HG03432 (cell line): ENCODE measurements around the gene ZBTB7C.
A peak's percentile ranks its signal among the peaks of the same experiment; 100 is the strongest.
"Not testable (repeated sequence)": the region's sequence is repeated elsewhere in the genome, so short reads cannot be mapped to it uniquely, and the experiment has no call there.

Source experiments
- ATAC-seq: cut with Tn5 transposase; IDR thresholded peaks from one replicate; pipeline ENCODE4 v1.9.1; 2021; ENCODE audit warnings: mild to moderate bottlenecking, moderate library complexity; ENCODE audit not compliant: unreplicated experiment

ZBTB7C gene

GRCh38 chr18:48408727-48409590 is at the start of gene ZBTB7C:
Gene ZBTB7C, minus strand, starts transcription at chr18:48409383.
- no peak for ATAC-seq

- no peak for ATAC-seq
Observed at GRCh38 chr18:48456838-48457237, 47.7 kb upstream of the ZBTB7C start.

DNA sequence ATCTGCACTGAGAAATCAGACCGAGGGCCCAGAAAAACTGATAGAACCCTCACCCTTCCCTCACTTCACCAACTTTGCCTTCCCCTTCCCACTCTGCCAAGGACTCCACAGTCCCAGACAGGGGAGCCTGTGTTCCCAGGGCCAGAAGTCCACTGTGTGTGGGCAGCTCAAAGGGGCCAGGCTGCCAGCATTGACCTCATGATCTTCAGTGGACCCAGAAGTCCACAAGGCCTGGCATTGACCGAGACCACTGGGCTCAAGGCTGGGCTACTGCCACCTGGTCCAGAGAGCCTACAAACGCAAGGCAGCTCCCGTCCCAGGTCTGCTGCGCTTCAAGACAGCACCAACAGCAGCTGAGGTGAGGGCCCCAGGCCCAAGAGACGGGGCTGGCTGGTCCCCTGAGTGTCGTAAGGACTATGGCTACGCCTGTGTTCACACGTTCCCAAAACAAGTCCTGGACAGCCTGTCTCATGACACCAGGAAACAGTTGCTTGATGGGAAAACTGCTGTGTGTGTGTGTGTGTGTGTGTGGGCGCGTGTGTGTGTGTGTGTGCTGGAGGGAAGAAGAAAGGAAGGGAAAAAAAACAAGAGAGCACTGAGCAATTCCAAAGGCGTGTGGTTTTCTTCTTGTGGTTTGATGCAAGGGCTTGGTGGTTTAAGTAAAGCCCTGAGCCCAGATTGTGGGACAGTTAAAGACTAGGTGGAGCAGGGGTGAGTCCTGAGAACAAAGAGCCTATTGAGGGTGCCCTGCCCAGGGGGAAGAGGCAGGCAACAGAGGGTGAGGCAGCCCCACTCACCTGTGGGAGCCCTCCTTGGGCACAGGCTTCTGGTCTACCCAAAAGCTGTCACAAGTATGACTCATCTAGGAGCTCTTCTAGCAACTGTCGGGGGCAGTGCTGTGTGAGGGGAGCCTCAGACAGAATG is 46.6 kb upstream of the ZBTB7C start:
- no peak for ATAC-seq

- no peak for ATAC-seq
Observed at GRCh38 chr18:48454261-48454757, 45.1 kb upstream of the ZBTB7C start.

DNA sequence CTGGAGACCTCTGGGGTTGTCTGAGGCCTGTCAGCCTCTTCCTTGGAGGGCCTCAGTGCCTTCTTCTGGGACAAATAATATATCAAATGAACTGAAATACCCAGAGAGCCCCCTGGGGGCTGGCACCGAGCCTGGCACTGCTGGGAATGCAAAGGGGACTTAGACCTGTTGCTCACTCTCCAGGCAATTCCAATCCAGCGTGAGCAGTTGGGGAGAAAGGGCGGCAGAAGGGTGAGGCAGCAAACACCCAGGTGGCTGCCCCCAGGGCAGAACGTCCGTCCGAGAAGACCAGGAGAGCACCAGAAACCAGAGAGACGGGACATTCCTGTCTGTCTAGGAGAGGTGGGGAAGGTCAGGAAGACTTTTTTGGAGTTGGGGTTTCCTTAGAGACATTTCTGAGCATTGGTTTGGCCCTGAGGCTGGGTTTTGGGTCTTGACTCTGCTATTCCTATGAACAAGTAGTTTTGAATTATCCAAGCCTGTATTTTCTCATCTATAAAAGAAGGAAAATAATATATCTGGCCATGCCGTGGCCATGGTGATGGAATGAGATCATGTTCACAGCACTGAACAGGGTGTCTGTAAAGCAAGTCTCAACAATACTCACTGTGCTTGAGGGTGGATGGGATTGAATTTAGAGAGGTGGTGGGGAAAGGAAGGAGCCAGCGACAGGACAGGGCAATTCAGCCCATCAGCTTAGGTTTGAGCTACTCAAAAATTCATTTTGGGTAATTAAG is 44.3 kb upstream of the ZBTB7C start:
- ATAC-seq: no peak

GRCh38 chr18:48452861-48453323 is 43.7 kb upstream of the ZBTB7C start:
- ATAC-seq: no peak

DNA sequence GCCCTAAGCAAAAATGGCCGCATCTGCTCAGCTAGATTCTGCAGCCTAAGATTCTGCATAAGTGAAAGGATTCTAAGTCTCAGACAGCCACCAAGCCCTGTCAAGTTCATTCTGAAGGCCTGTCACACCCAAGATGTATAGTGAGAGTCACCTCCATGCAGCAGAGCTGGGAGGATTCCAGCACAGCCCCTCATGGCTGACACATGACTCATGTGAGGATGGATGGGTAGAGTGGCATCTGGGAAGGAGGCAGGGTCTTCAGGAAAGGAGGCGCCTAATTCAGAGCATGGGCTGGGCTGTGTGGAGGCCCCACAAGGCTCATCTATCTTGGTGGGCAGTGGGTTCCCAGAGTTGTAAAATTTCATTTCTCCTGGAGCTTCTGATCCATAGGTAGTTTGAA is 41.5 kb upstream of the ZBTB7C start:
- no peak for ATAC-seq

- peak; percentile 64 for ATAC-seq
Observed at GRCh38 chr18:48446582-48447225, 37.5 kb upstream of the ZBTB7C start.

- ATAC-seq: peak; percentile 54
Observed at GRCh38 chr18:48445540-48445939, 36.4 kb upstream of the ZBTB7C start.

GRCh38 chr18:48442761-48443160 is 33.6 kb upstream of the ZBTB7C start:
- ATAC-seq: no peak

DNA sequence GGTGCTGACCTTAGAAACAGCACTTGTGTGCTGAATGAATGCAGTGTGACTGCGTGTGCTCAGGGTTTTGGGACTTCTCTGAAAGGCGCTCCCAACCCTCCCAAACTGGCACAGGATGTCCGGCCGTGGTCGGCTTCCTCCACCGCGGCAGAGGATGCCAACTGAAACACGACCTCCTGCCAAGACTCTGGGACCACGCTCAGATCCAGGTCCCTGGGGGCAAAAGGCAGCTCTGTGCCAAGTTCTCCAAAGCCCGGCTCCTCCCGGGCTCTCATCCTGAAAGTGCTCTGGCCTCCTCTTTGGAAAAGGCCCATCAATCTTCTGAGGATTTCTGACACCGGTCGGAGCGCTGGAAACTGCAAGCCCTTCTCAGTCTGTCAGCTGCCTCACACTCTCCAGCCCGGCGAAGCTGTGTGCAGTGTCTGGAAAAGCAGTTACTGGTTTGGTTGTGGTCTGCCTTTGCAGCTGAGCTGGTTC is 32.3 kb upstream of the ZBTB7C start:
- ATAC-seq: no peak

GRCh38 chr18:48440924-48441323 is 31.7 kb upstream of the ZBTB7C start:
- no peak for ATAC-seq

DNA sequence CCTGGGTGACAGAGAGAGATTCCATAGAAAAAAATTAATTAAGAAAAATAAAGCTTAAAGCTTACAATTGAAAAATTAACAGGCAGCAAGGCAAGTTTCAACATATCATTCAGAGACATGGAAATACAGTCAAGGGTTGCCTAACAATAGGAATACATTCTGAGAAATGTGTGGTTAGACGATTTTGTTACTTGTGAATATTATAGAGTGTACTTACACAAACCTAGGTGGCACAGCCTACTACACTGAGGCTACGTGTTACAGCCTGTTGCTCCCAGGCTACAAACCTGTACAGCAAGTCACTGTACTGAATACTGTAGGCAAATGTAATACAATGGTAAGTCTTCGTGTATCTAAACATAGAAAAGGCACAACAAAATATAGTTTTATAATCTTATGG is 27.7 kb upstream of the ZBTB7C start:
- no peak for ATAC-seq

GRCh38 chr18:48434382-48434781 is 25.2 kb upstream of the ZBTB7C start:
- not testable (repeated sequence) for ATAC-seq

DNA sequence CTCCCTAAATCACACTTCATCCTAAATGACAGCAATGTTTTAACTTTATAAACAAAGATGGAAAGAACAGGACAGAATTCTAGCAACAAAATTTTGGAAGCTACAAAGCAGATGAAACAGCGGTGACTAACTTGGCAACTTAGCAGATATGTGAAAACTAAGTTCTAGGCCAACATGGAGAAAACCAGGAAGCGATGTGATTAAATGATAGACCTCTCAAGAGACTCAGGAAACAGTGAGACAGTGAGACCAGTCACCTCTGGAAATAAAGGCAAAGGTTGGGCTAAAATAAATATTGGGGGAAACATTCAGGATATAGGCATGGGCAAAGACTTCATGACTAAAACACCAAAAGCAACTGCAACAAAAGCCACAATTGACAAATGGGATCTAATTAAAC is 24.4 kb upstream of the ZBTB7C start:
- no peak for ATAC-seq

DNA sequence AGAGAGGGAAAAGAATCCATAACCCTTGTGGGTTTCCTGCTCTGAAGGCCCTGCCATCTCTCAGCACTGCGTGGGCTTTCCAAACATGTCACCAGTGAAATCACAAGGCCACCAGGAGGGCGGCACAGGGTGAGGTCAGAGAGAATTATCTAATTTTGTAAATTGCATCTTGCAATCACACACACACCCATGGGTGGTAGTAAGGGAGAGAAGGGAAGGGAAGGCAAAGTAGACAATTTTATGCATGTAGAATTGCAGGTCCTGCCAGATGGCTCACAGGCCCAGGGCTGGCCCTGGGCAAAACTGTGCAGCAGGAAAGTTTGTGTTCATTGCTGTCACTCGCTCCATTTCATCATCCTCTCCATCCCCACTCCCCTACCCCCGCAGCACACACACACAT is 21.0 kb upstream of the ZBTB7C start:
- ATAC-seq: no peak

DNA sequence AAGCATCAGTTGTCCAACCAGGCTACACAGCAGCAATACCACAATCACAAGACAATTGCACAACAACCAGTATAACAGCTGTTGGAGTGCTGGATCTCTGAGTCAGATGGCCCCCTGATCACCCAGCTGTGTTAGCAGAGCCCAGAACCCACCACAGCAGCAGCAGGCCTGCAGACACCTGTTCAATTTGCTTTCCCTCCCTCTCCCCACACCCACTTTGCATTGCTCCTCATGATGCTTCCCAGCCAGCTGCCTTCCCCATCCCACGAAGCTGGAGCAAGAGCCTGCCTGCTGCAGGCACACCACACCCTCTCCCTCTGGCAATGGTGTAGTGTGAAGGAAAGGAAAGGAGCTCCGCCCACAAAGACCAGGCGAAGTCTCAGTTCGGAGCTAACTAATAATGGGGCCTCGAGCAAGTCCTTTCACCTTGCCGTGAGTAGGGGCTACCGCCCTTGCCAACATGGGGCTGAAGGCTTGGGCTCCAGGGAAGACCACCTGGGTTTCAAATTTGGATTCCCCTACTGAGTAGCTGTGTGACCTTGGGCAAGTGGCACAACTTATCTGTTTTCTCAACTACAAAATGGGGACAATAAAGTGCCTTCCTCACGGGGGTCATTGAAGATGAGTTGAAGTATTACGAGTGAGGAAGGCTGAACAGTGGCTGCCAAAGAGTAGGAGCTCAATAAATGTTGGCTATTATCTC is 19.4 kb upstream of the ZBTB7C start:
- ATAC-seq: no peak

DNA sequence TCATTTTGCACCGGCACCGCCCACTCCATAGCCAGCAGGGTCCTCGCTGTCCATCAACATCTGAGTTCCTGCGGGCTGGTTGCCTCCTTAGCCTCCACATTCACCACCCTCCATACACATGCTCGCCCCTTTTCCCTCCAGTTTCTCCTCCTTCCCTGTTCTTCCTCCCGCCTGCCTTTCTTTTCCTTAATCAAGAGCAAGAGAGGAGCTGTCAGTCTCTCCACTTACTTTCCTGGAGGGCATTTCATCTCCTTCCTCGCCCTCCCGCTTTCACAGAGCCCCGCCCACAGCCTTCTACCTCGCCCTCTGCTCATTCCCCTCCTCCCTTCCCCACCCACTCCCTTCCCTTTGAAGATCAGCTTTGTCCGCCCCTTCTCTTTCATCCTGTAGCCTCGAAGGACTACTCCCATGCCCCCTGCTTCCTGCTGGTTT is 13.8 kb upstream of the ZBTB7C start:
- ATAC-seq: no peak

GRCh38 chr18:48419277-48420022 is 10.3 kb upstream of the ZBTB7C start:
- no peak for ATAC-seq
